NCI-H748 (cell line): ENCODE measurements around the gene NFIA.

Experiments used
- DNase-seq: peaks from one replicate; lab custom pipeline; 2025; ENCODE audit not compliant: unreplicated experiment; lab: John Stamatoyannopoulos, UW

Gene NFIA

GRCh38 chr1:61474269-61474817 lies 392.0 kb downstream of the NFIA start:
- no peak for DNase-seq

GRCh38 chr1:61474963-61475362 lies 392.6 kb downstream of the NFIA start:
- DNase-seq: no peak

GRCh38 chr1:61477301-61477700 lies 394.9 kb downstream of the NFIA start:
- no peak for DNase-seq

GRCh38 chr1:61480273-61480935 lies 398.0 kb downstream of the NFIA start:
- DNase-seq: no peak

- no peak for DNase-seq
These were observed 399.0 kb downstream of the NFIA start for GRCh38 chr1:61481315-61481715.

GRCh38 chr1:61482170-61482734 lies 399.9 kb downstream of the NFIA start:
- DNase-seq: no peak

- DNase-seq: no peak
These were observed 404.6 kb downstream of the NFIA start for GRCh38 chr1:61486783-61487536.

- DNase-seq: no peak
These were observed 405.4 kb downstream of the NFIA start for GRCh38 chr1:61487801-61488200.

GRCh38 chr1:61490924-61491323 lies 408.6 kb downstream of the NFIA start:
- no peak for DNase-seq

- DNase-seq: no peak
These were observed 409.1 kb downstream of the NFIA start for GRCh38 chr1:61491497-61491896.

- DNase-seq: no peak
These were observed 411.6 kb downstream of the NFIA start for GRCh38 chr1:61494000-61494399.

- no peak for DNase-seq
These were observed 414.1 kb downstream of the NFIA start for GRCh38 chr1:61496501-61496900.

GRCh38 chr1:61497013-61497412 lies 414.7 kb downstream of the NFIA start:
- no peak for DNase-seq

GRCh38 chr1:61498342-61498741 lies 416.0 kb downstream of the NFIA start:
- no peak for DNase-seq

- no peak for DNase-seq
These were observed 419.9 kb downstream of the NFIA start for GRCh38 chr1:61501971-61502916.

GRCh38 chr1:61504305-61504704 lies 421.9 kb downstream of the NFIA start:
- DNase-seq: no peak

GRCh38 chr1:61504852-61505390 lies 422.6 kb downstream of the NFIA start:
- DNase-seq: no peak

GRCh38 chr1:61506236-61506635 lies 423.9 kb downstream of the NFIA start:
- no peak for DNase-seq

GRCh38 chr1:61506944-61507500 lies 424.7 kb downstream of the NFIA start:
- DNase-seq: no peak
